GM19452 (cell line): ENCODE measurements around the gene RRAGA.
"Not testable (repeated sequence)": the region's sequence is repeated elsewhere in the genome, so short reads cannot be mapped to it uniquely, and the experiment has no call there.

Experiments used
- ATAC-seq: cut with Tn5 transposase; IDR thresholded peaks from one replicate; pipeline ENCODE4 v1.9.1; 2021; ENCODE audit not compliant: unreplicated experiment

Gene RRAGA, protein sequence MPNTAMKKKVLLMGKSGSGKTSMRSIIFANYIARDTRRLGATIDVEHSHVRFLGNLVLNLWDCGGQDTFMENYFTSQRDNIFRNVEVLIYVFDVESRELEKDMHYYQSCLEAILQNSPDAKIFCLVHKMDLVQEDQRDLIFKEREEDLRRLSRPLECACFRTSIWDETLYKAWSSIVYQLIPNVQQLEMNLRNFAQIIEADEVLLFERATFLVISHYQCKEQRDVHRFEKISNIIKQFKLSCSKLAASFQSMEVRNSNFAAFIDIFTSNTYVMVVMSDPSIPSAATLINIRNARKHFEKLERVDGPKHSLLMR

DNA sequence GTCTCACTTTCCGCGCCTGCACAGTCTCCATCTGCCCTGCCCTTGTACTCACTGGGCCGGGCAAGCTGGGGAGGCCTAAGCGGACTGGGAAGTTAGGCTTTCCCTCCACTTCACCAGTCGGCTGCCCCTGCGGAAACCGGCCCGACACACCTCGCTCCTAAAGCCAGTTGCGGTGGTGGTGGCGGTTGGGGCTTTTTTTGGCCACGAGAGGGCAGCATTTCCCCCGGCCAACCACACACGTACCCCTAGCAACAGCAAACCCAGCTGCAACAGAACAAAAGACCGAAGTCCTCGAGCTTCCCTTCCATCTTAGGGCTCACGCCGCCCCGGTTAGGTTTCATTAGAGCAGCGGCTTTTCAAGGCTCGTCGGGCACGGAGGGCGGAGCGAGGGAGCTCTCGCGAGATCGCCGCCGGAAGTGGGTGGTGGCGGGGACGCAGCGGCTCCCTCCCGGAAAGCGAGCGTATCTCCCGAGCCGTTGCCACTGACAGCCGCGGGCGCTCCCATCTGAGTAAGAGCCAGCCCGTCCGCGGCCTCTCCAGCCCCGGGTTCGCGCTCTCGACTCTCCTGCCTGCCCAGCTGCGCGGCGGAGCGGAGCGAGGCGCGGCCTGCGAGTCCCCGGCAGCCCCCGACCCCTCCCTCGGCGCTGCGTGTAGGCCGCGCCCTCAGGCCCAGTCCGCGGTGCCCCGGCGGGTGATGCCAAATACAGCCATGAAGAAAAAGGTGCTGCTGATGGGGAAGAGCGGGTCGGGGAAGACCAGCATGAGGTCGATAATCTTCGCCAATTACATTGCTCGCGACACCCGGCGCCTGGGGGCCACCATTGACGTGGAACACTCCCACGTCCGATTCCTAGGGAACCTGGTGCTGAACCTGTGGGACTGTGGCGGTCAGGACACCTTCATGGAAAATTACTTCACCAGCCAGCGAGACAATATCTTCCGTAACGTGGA is at the start of gene RRAGA:
Gene RRAGA, plus strand, starts transcription at position 462 of the 951 bp plus-strand sequence. Its CDS starts 233 bp downstream, at position 695.
- ATAC-seq, result peak; percentile 90

GRCh38 chr9:19000133-19000532 is 49.1 kb upstream of the RRAGA start:
- no peak for ATAC-seq

DNA sequence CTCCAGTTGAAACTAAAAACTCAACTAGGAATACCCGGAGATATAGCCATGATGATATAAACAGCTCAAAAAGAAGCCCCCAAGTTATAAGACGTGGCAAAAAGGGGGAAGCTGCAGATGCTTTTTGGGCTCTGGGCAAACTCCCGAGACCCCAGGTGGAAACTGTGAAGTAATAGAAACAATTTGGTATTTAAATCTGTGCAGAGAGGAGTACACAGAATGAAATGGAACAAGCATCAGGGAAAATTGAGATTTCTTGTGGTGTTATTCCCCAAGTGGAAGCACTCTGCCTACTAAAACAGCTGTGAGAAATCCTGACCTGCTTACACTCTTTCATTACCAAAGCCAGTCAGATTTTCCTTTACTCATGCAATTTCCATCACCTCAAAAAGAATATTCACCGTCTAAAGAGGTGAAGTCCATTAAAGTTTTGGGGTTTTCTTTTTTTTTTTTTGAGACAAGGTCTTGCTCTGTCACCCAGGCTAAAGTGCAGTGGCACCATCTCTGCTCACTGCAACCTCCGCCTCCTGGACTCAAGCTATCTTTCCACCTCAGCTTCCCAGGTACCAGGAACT is 39.7 kb upstream of the RRAGA start:
- no peak for ATAC-seq

- ATAC-seq, result no peak
Measured at GRCh38 chr9:19018201-19018600, 31.0 kb upstream of the RRAGA start.

GRCh38 chr9:19020886-19021455 is 28.3 kb upstream of the RRAGA start:
- no peak for ATAC-seq

DNA sequence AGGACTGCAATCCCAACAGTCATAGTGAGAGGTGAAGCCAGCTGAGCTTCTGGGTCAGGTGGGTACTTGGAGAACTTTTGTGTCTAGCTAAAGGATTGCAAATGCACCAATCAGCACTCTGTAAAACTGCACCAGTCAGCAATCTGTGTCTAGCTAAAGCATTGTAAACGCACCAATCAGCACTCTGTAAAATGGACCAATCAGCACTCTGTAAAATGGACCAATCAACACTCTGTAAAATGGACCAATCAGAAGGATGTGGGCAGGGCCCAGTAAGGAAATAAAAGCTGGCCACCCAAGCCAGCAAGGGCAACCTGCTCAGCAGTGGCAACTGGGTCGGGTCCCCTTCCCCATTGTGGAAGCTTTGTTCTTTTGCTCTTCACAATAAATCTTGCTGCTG is 27.6 kb upstream of the RRAGA start:
- not testable (repeated sequence) for ATAC-seq

DNA sequence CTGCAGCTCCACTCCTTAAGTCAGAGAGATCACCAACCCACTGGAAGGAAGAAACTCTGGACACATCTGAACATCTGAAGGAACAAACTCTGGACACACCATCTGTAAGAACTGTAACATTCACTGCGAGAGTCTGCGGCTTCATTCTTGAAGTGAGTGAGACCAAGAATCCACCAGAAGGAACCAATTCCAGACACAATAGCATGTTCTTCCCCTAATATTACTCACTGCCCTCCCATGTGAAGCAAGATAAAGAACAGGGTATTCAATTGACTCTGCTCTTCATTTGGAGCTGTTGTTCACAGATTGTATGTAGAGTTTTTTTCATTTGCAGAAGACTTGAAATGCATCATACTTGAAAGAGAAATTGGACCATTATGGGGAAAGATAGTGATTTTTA is 27.0 kb upstream of the RRAGA start:
- ATAC-seq, result no peak

- ATAC-seq, result no peak
Measured at GRCh38 chr9:19023078-19023477, 26.1 kb upstream of the RRAGA start.

GRCh38 chr9:19026375-19026774 is 22.9 kb upstream of the RRAGA start:
- ATAC-seq, result no peak

GRCh38 chr9:19027825-19028224 is 21.4 kb upstream of the RRAGA start:
- no peak for ATAC-seq

DNA sequence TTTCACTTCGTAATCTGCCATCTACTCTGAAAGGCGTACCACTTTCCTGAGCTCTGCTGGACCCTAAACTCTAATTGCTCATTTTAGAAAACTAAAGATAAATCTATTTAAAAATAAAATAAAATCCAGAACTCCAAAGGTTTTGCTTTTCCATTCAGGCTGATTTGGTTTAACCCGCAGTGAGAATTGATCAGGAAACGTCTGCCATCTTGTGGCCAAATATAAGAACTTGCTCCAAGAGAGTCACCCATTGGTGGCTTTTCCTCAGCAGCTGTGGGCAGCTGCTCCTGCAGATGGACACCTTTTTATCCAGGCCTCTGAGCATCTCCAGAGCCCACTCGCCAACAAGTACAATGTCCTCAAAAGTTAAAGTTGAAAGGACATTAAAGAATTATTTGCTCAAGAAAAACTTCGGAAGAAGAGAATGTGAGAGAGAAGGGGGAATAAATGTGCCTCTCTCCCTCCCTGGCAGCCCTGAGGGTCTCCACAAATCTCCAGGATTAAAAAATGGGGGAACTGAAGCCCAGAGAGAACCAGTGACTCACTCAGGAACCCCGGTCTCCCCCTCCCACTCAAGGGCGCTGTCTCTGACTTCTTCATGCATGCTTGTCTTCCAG is 20.3 kb upstream of the RRAGA start:
- ATAC-seq, result peak; percentile 65

DNA sequence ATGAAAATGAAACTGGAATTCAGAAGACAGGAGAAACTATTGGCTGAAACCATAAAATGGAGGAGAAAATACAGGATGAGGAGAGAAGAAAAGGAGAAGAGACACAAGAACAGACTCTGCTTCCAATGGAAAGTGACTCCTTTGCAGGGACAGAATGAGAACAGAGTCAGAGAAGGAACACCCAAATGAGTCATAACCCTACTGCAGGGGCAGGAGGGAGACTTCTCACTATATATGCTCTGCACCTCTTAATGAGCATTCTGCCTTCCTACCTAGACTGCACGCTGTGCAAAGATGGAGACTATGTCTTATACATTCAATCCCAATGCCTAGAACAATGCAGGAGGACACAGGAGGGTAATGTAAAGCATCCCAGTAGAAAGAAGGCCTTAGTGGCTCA is 18.3 kb upstream of the RRAGA start:
- peak; percentile 49 for ATAC-seq

GRCh38 chr9:19032406-19032805 is 16.8 kb upstream of the RRAGA start:
- ATAC-seq, result no peak

GRCh38 chr9:19033015-19033414 is 16.2 kb upstream of the RRAGA start, which contains the start of gene SAXO1:
SAXO1 (minus strand) TSS chr9:19033209; CDS start chr9:19032908, 301 bp downstream.
- ATAC-seq, result no peak

DNA sequence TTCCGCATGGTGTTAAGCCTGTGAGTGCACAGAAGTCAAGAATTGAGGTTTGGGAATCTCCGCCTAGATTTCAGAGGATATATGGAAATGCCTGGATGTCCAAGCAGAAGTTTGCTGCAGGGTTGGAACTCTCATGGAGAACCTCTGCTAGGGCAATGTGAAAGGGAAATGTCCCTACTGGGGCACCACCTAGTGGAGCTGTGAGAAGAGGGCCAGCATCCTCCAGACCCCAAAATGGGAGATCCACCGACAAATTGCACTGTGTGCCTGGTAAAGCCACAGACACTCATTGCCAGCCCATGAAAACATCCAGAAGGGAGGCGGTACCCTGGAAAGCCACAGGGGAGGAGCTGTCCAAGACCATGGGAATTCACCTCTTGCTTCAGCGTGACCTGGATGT is 12.6 kb upstream of the RRAGA start:
- ATAC-seq, result no peak

DNA sequence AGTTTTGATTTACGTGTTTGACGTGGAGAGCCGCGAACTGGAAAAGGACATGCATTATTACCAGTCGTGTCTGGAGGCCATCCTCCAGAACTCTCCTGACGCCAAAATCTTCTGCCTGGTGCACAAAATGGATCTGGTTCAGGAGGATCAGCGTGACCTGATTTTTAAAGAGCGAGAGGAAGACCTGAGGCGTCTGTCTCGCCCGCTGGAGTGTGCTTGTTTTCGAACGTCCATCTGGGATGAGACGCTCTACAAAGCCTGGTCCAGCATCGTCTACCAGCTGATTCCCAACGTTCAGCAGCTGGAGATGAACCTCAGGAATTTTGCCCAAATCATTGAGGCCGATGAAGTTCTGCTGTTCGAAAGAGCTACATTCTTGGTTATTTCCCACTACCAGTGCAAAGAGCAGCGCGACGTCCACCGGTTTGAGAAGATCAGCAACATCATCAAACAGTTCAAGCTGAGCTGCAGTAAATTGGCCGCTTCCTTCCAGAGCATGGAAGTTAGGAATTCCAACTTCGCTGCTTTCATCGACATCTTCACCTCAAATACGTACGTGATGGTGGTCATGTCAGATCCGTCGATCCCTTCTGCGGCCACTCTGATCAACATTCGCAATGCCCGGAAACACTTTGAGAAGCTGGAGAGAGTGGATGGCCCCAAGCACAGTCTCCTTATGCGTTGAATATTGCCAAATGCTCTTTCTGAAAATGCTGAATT is 850 bp downstream of the RRAGA start:
- no peak for ATAC-seq

GRCh38 chr9:19050637-19051591 is 1.7 kb downstream of the RRAGA start:
- no peak for ATAC-seq

GRCh38 chr9:19057033-19057432 is 7.8 kb downstream of the RRAGA start:
- no peak for ATAC-seq

DNA sequence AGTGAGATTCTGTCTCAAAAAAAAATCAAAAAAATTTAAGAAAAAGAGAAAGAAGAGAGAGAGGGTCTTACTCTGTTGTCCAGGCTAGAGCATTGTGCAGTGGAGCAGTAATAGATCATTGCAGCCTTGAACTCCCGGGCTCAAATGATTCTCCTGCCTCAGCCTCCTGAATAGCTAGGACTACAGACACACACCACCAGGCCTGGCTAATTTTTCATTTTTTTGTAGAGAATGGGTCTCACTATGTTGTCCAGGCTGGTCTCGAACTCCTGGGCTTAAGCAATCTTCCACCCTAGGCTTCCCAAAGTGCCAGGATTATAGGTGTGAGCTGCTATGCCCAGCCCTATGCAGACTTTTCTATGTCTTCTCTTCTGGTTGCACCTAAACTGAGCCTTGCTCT is 25.0 kb downstream of the RRAGA start:
- ATAC-seq, result no peak
